HG03460 (cell line): ENCODE measurements around the gene RPS27A.
"Not testable (repeated sequence)": the region's sequence is repeated elsewhere in the genome, so short reads cannot be mapped to it uniquely, and the experiment has no call there.

Experiments
- ATAC-seq: cut with Tn5 transposase; IDR thresholded peaks from one replicate; pipeline ENCODE4 v1.9.1; 2021; ENCODE audit not compliant: unreplicated experiment

RPS27A gene

GRCh38 chr2:55236992-55237543 is 4.6 kb downstream of the RPS27A start:
- no peak for ATAC-seq

- no peak for ATAC-seq
These were observed 7.3 kb downstream of the RPS27A start for GRCh38 chr2:55239656-55240222.

GRCh38 chr2:55241582-55241981 is 9.1 kb downstream of the RPS27A start:
- ATAC-seq: not testable (repeated sequence)

GRCh38 chr2:55242617-55243016 is 10.1 kb downstream of the RPS27A start:
- ATAC-seq: no peak

- ATAC-seq: no peak
These were observed 12.9 kb downstream of the RPS27A start for GRCh38 chr2:55245411-55245810.

DNA sequence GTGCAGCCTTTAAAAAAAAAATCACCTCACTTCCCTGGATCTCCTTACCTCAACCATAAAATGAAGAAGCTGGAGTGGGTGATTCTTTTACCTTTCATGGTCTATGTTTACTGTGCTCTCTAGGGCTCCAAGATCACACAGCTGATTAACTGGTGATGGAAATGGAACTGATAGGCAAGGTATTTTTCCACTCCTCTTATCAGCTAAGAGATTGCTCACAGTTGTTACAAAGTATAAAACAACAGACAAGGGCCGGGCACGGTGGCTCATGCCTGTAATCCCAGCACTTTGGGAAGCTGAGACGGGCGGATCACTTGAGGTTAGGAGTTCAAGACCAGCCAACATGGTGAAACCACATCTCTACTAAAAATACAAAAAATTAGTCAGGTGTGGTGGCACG is 14.5 kb downstream of the RPS27A start:
- no peak for ATAC-seq

DNA sequence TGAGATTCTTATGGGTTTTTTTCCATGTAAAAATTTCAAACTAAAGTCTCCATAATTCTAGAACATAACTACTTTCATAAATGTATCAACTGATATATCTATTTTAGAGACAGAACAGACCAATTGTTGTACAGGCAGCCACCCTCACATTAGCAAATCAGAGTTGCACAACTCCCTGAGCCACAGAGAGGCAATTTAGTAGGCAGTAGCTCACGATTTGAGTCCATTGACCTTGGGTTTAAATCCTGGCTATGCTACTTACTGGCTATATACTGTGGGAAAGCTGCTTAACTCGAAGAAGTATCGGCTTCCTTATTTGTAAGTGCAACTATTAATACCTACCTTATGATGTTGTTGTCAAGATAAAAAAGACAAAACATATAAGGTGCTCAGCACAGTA is 20.3 kb downstream of the RPS27A start:
- ATAC-seq: no peak

GRCh38 chr2:55259586-55259985 is 27.1 kb downstream of the RPS27A start:
- not testable (repeated sequence) for ATAC-seq

GRCh38 chr2:55268288-55268906 is 35.9 kb downstream of the RPS27A start:
- ATAC-seq: no peak

DNA sequence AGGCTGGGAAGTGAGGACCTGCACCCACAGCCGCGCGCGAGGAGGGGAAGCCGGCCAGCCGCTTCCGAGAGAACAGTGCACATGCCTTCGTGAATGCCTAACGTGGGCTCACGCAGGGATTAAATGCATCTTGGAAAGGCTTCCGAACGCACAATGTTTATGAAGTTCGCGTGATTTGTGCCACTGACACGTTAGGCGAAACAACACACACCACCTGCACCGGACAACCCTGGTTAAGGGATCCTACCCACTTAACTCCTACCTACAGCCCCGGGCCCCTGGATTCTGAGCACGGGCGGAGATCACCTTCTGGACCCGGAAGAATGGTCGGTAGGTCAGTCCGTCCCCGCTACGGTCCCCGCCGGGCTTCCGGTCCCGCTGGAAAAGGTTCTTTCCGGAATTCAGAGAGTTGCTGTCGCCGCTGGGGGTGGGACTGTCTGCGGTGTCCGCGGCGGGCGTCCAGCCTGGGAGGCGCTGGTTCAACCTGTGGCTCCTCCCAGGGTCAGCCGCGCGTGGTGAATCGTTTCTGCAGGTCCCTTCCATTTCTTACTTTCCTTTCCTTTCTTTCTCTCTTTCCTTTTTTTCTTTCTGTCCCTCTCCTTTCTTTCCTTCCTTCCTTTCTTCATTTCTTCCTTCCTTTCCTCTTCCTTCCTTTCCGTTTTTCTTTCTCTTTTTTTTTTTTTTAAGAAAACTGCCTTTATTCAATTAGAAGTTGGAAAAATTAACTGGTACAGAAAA is 36.6 kb downstream of the RPS27A start, which contains the start of gene MTIF2:
TSS of gene MTIF2 (minus strand) at position 325 of the 738 bp plus-strand sequence. CDS start 5,373 bp downstream, outside the sequence.
- ATAC-seq: peak; percentile 96

DNA sequence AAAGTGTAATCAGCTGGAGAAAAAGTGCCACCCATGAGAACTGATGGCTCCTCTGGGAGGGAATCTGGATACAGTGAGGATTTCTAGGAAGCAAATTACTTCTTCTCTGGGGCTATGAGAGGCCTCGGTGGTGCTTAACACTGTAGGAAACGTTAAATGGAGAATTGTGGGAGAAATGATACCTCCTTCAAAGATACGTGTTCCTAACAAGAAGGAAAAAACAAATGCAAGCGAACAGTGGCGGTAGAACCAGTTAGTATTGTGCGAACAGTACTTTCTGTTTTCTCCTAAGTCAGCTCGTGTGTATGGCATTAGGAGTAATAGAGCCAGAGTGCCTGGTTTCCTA is 37.1 kb downstream of the RPS27A start:
- ATAC-seq: no peak

DNA sequence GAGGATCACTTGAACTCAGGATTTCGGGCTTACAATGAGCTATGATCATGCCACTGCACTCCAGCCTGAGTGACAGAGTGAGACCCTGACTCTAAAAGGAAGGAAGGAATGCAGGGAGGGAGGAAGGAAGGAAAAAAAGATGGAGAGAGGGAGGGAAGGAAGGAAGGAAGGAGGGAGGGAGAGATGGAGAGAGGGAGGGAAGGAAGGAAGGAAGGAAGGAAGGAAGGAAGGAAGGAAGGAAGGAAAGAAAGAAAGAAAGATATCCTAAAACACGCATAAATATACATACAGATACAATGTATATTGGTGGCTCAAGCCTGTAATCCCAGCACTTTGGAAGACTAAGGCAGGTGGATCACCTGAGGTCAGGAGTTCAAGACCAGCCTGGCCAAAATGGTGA is 41.9 kb downstream of the RPS27A start:
- not testable (repeated sequence) for ATAC-seq

GRCh38 chr2:55277310-55277709 is 44.8 kb downstream of the RPS27A start:
- ATAC-seq: no peak

- not testable (repeated sequence) for ATAC-seq
These were observed 46.8 kb downstream of the RPS27A start for GRCh38 chr2:55279214-55279835.

- ATAC-seq: not testable (repeated sequence)
These were observed 47.5 kb downstream of the RPS27A start for GRCh38 chr2:55279859-55280424.

- not testable (repeated sequence) for ATAC-seq
These were observed 48.5 kb downstream of the RPS27A start for GRCh38 chr2:55280851-55281546.

DNA sequence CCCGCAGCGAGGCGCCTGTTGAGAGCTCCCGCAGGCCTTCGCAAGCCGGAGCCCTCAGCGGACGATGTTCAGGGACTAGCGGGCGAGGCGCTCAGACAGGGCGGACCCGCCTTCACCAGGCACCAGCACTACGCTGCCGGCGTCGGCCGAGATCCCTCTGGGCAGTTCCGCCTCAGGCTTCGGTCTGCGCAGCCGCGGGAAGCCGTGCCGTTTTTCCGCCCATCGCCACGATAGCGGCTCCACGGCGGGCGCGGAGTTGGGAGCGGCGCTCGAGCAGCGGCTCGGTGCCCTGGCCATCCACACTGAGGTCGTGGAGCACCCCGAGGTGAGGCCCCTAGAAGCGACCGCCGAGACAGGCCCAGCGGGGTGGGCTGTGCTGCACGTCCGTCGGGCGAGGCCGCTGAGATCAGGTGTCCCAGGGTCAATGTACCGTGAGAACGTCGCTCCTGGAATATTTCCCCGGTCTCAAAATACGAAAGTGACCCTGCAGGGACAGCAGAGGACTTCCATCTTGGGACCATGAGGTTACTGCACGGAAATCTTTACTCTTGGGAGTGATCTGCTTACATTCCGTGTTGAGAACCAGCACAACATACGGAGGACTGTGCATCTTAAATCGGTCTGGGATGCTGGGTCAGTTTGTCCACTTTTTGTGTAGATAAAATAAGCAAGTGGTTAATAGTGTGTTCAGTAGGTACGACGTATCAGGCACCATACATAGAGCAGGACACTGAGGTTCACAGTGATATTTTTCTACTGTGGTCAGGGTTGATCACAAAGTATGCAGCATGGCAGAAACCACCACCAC is 49.8 kb downstream of the RPS27A start:
- peak; percentile 99 for ATAC-seq

DNA sequence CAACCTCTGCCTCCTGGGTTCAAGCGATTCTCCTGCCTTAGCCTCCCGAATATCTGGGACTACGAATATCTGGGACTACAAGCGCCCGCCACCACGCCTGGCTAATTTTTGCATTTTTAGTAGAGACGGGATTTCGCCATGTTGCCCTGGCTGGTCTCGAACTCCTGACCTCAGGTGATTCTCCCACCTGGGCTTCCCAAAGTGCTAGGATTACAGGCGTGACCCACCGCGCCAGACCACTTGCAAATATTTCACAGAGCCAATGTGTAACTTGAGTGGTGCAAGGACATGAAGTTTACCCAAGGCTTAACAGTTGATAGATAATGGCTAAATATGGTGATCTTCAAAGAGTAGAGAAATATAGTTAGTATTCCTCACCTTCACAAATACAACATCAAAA is 50.6 kb downstream of the RPS27A start:
- no peak for ATAC-seq
